Heart right ventricle (tissue), 16 donors: Measurements from ENCODE around the gene MKI67. TPM values are rescaled to one million over a fixed set of nuclear protein-coding genes. Genes with fewer than 3 reads are reported as not detected.

ENCODE experiments used
- ATAC-seq, 8 donors: fragments of 200-7000 bp; cut with Tn5 transposase; one replicate each; pipeline ENCODE4 v1.9.1; 2020; ENCODE audit warnings: mild to moderate bottlenecking in 8 of 8, moderate library complexity in 8 of 8, moderate number of reproducible peaks in 1 of 8
- DNase-seq, 2 donors: peaks; one replicate each; pipeline ENCODE4 v3.0.0-alpha.2; 2020
- H3K27ac ChIP-seq, 10 donors: fragments of 200-600 bp; sonication (generic) in 2 of 10; one replicate each; pipeline versions ENCODE4 v1.5.0 to v1.8.0; 2020 to 2022; ENCODE audit warnings: mild to moderate bottlenecking in 3 of 10
- H3K27me3 ChIP-seq, 7 donors: fragments of 200-600 bp; one replicate each; pipeline ENCODE4 v1.8.0; 2021 to 2022; ENCODE audit warnings: mild to moderate bottlenecking in 2 of 7
- H3K36me3 ChIP-seq, 9 donors: fragments of 200-600 bp; sonication (generic) in 1 of 9; one replicate each; pipeline versions ENCODE4 v1.5.0 to v1.8.0; 2020 to 2022; ENCODE audit warnings: mild to moderate bottlenecking in 2 of 9
- H3K4me1 ChIP-seq, 9 donors: fragments of 200-600 bp; sonication (generic) in 1 of 9; one replicate each; pipeline versions ENCODE4 v1.5.0 to v1.8.0; 2020 to 2022; ENCODE audit warnings: mild to moderate bottlenecking in 4 of 9
- H3K4me3 ChIP-seq, 10 donors: fragments of 200-600 bp; sonication (generic) in 2 of 10; one replicate each; pipeline versions ENCODE4 v1.5.0 to v1.8.0; 2020 to 2022; ENCODE audit warnings: mild to moderate bottlenecking in 7 of 10, moderate library complexity in 2 of 10
- H3K9me3 ChIP-seq, 11 donors: fragments of 200-600 bp in 10 of 11; sonication (generic) in 2 of 11; one replicate each; pipeline versions ENCODE4 v1.5.0 to v1.8.0; 2013 to 2022; ENCODE audit warnings: mild to moderate bottlenecking in 2 of 11, control low read depth in 1 of 11, moderate library complexity in 1 of 11
- WGBS, 2 donors: extraction: QIAGEN DNeasy Blood & Tissue Kit; methylation state at CpG; one replicate each; pipeline ENCODE4 v1.1.7; 2013; ENCODE audit warnings: inconsistent platforms in 1 of 2; 5-methylcytosine and 5-hydroxymethylcytosine counted together
- intact Hi-C, 10 donors: fragments of 100-400 bp; cut with DNase I; formaldehyde crosslinking; loops; one replicate each; pipeline versions ENCODE4 v1.11.1 to v1.14.2; 2022
- polyA plus RNA-seq, 2 donors: library from polyadenylated mRNA; stranded (reverse); fragments of 200-250 nt; gene quantifications; one replicate each; pipeline ENCODE4 v1.2.3, GENCODE V29; 2013
- total RNA-seq, 10 donors: library from RNA; stranded (reverse); fragmentation: NEBNext Ultra II Directional in 3 of 10; extraction: Animal tissue kit (Norgen Biotek cat#: 25700) in 3 of 10; gene quantifications; one replicate each; pipeline versions ENCODE4 v1.2.1 to v1.2.4, GENCODE V29; 2021 to 2023
- TF ChIP-seq, protein P1 (sequence below), 9 donors: fragments of 200-600 bp; sonication (generic) in 2 of 9; IDR thresholded peaks; one replicate each; pipeline versions ENCODE4 v1.5.0 to v1.8.0; 2021 to 2022; ENCODE audit warnings: antibody characterized with exemption in 9 of 9, mild to moderate bottlenecking in 5 of 9, moderate library complexity in 1 of 9
- donor health status: Arrhythmogenic right ventricular cardiomyopathy.
- donor health status: ischemic (EF 13 %, LVEDD 7.1; RV severe dilation, severe dysfunction).
- donor health status: healthy with polysubstance abuse.
- donor health status: DM: no; HTN: yes; CAD: no.
- donor health status: DM: no; HTN: no; CAD: no.
- donor health status: ischemic (EF 25% LVEDD 6.9; RV normal size, moderate dysfunction).
- donor health status: ischemic (EF 25% LVEDD 5.7; RV mildly dilated, moderate dysfunction).
- donor health status: healthy.
- donor health status: DM: yes; HTN: yes; CAD: no.
- donor health status: Ischemic cardiomyopathy.
- donor health status: ischemic (EF 35%, LVEDD 5.7; RV mildly dilated, moderate dysfunction).
- donor health status: nonischemic (EF 11% LVEDD 7.7; RV severe dilation, severe dysfunction).
- donor health status: DM: yes; HTN: yes; CAD: no.
- donor health status: PGD.
- donor health status: ischemic (EF 29% LVEDD 5.4; RV normal size, mild dysfunction).
- donor health status: nonischemic (EF 23%, LVEDD 6.1; RV moderate dilation, normal function).

MKI67 gene
- total and polyA plus RNA-seq, 12 donors, result 0.09 to 19.1 (median 0.42) TPM

DNA sequence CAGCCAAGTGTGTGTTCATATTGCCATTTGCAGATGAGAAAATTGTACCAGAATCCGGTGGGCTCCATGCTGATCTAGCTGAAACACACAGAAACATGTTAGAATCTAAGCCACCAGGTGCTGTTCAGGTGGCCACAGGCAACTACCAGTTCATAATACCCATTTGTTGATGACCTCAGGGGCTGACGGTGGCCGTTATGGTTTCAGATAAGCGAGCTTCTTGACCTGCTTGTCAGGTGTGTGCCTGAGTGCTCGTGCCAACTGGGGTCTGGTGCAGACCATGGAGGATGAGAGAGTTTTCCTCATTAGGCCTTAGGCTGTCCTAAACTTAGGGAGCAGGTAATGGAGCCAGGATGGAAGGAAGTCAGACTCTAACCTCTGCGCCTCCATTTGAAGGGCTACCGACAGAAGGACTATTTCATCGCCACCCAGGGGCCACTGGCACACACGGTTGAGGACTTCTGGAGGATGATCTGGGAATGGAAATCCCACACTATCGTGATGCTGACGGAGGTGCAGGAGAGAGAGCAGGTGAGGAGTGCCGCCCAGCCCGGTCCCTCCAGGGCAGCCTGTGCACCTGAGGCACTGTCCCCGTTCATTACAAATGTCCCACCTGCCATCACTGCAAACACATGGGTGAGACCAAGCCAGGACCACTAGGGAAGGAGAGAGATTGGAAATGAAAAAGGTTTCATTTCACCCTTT, 53.1 kb downstream of the MKI67 start:
- ATAC-seq, result no peak
- TF ChIP-seq, protein P1, sequence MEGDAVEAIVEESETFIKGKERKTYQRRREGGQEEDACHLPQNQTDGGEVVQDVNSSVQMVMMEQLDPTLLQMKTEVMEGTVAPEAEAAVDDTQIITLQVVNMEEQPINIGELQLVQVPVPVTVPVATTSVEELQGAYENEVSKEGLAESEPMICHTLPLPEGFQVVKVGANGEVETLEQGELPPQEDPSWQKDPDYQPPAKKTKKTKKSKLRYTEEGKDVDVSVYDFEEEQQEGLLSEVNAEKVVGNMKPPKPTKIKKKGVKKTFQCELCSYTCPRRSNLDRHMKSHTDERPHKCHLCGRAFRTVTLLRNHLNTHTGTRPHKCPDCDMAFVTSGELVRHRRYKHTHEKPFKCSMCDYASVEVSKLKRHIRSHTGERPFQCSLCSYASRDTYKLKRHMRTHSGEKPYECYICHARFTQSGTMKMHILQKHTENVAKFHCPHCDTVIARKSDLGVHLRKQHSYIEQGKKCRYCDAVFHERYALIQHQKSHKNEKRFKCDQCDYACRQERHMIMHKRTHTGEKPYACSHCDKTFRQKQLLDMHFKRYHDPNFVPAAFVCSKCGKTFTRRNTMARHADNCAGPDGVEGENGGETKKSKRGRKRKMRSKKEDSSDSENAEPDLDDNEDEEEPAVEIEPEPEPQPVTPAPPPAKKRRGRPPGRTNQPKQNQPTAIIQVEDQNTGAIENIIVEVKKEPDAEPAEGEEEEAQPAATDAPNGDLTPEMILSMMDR (IDR thresholded peaks at IDR 0.05), result no peak
- H3K4me3 ChIP-seq, result no peak overlapping the region
- 89 to 90% methylated on average over 14 of the region's 14 CpGs for WGBS, 2 donors
- intact Hi-C loops, result loop anchor here in 1 of 10 donors (5.0 kb wide), 1 partner anchor 356 kb away; no protein-coding TSS in a partner anchor
- no peaks in the 10 kb centered on the region for H3K27me3 ChIP-seq
- peaks cover 0 to 100% (median 47%) of the 10 kb centered on the region in 9 donors for H3K36me3 ChIP-seq
- H3K27ac ChIP-seq, result no peak overlapping the region
- no peak for DNase-seq
- H3K4me1 ChIP-seq, result peaks cover 0 to 12% (median 4%) of the 10 kb centered on the region in 9 donors
- no peaks in the 10 kb centered on the region for H3K9me3 ChIP-seq

DNA sequence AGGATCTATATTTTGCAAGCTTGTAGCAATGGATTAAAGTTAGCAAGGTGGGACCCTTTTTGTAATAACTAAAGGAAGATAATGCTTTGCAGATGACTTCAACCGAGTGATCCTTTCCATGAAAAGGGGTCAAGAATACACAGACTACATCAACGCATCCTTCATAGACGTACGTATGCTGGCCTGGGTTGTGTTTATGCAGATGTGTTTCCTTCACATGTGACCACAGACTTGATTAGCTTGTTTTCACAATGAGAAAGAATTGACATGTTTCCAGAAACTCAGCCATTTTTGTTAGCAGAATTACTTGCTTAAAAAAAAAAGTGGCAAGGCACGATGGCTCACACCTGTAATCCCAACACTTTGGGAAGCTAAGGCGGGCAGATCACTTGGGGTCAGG, 54.2 kb downstream of the MKI67 start:
- Histone ChIP-seq H3K27me3 (no peaks in the 10 kb centered on the region), H3K4me3 (no peak overlapping the region), H3K27ac (no peak overlapping the region), H3K4me1 (peaks cover 0 to 12% (median 4%) of the 10 kb centered on the region in 9 donors), H3K36me3 (peaks cover 0 to 100% (median 36%) of the 10 kb centered on the region in 9 donors), H3K9me3 (no peaks in the 10 kb centered on the region)
- TF ChIP-seq, protein P1 (IDR thresholded peaks at IDR 0.05), result no peak
- WGBS, 2 donors, result 74% methylated on average over 6 of the region's 6 CpGs
- ATAC-seq (no peak), DNase-seq (no peak)
- intact Hi-C loops, result loop anchor here in 1 of 10 donors (5.0 kb wide), 1 partner anchor 355 kb away; no protein-coding TSS in a partner anchor

DNA sequence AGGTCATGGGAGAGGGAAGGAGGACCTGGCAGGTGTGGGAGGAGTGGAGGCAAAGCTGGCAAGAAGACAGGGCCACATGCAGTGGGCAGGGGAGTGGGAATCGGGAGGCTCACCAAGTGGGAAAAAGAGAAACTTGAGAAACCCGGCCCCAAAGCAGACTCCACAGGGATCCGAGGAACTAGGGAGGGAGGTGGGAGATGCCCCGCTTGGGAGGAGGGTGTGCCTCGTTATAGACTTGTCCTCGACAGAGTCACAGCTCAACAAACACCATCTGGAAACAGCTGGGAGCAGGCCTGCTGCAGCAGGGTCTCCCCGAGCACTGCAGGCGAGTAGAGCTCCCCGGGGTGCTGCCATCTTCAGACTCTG, 54.8 kb downstream of the MKI67 start:
- Histone ChIP-seq H3K9me3 (no peaks in the 10 kb centered on the region), H3K4me3 (no peak overlapping the region), H3K4me1 (peaks cover 0 to 12% (median 4%) of the 10 kb centered on the region in 9 donors), H3K27me3 (no peaks in the 10 kb centered on the region), H3K36me3 (peaks cover 0 to 100% (median 34%) of the 10 kb centered on the region in 9 donors), H3K27ac (peak overlapping the region in 1 of 10 donors; percentile 22)
- intact Hi-C loops, result loop anchor here in 1 of 10 donors (5.0 kb wide), 1 partner anchor 354 kb away; no protein-coding TSS in a partner anchor
- 72 to 73% methylated on average over 9 of the region's 9 CpGs for WGBS, 2 donors
- TF ChIP-seq, protein P1 (IDR thresholded peaks at IDR 0.05), result no peak
- ATAC-seq (peak in 1 of 8 donors; percentile 17), DNase-seq (no peak)

DNA sequence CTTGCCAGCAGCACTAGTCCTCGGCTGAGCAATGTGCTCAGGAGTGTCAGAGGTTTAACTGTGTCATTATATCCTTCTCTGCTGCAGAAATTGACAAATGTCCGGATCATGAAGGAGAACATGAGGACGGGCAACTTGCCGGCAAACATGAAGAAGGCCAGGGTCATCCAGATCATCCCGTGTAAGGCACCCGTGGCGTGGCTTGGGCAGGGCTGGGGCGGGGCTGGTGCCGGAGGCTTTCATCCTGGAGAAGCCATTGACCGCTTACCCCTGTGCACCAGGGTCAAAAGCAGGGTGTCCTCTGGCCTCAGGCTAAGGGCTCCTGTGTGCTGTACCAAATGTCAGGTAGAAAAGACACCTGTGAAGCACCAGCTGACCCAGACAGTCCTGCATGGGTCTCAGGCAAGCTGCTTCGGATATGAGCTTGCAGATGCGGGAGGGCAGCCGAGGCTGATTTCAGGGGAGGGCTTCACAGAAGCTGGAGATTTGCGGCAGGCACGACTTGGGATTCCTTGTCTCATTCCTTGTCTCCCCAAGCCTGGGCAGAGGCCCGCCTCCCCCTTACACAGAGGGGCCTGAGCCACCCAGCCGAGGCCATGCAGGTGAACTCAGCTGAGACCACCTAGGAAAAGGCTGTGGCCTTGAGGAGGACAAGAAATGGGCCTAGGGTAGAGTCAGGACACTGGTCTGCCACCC, 55.4 kb downstream of the MKI67 start:
- intact Hi-C loops, result loop anchor here in 1 of 10 donors (5.0 kb wide), 1 partner anchor 354 kb away; no protein-coding TSS in a partner anchor
- Histone ChIP-seq H3K27ac (peak overlapping the region in 1 of 10 donors; percentile 22), H3K4me1 (peaks cover 0 to 12% (median 6%) of the 10 kb centered on the region in 9 donors), H3K9me3 (no peaks in the 10 kb centered on the region), H3K4me3 (no peak overlapping the region), H3K36me3 (peaks cover 0 to 100% (median 38%) of the 10 kb centered on the region in 9 donors), H3K27me3 (no peaks in the 10 kb centered on the region)
- TF ChIP-seq, protein P1 (IDR thresholded peaks at IDR 0.05), result no peak
- ATAC-seq (no peak), DNase-seq (no peak)
- WGBS, 2 donors, result 85 to 92% methylated on average over 17 of the region's 17 CpGs
